Small intestine (tissue), 7 donors: ENCODE results near the gene IL3. TPM values are rescaled to one million over a fixed set of nuclear protein-coding genes. Genes with fewer than 3 reads are reported as not detected.

Experiments
- DNase-seq, 2 donors: peaks; one replicate each; pipeline versions ENCODE4 v3.0.0 to v3.0.0-alpha.2; 2013
- FAIRE-seq: peaks from 2 replicates; lab custom pipeline; 2012; peaks lifted over from hg19 to GRCh38; lab: Jason Lieb, UNC
- H3K27ac ChIP-seq, 3 donors: one replicate each; pipeline ENCODE4 v1.5.1; 2013; ENCODE audit warnings: low read length in 2 of 3, mild to moderate bottlenecking in 2 of 3, control low read depth in 1 of 3, inconsistent platforms in 1 of 3, low read depth in 1 of 3, moderate library complexity in 1 of 3
- H3K27me3 ChIP-seq, 3 donors: one replicate each; pipeline ENCODE4 v1.6.1; 2013; ENCODE audit warnings: low read length in 3 of 3, inconsistent platforms in 1 of 3; ENCODE audit not compliant: control insufficient read depth in 3 of 3, insufficient read depth in 3 of 3
- H3K36me3 ChIP-seq, 3 donors: one replicate each; pipeline ENCODE4 v1.6.1; 2013; ENCODE audit warnings: low read length in 3 of 3, inconsistent platforms in 1 of 3, low read depth in 1 of 3, mild to moderate bottlenecking in 1 of 3, moderate library complexity in 1 of 3; ENCODE audit not compliant: control insufficient read depth in 3 of 3, insufficient read depth in 2 of 3
- H3K4me1 ChIP-seq, 3 donors: one replicate each; pipeline ENCODE4 v1.6.1; 2013; ENCODE audit warnings: low read length in 2 of 3, inconsistent platforms in 1 of 3, low read depth in 1 of 3, mild to moderate bottlenecking in 1 of 3, moderate library complexity in 1 of 3; ENCODE audit not compliant: control insufficient read depth in 3 of 3, insufficient read depth in 2 of 3
- H3K4me3 ChIP-seq, 3 donors: one replicate each; pipeline ENCODE4 v1.5.1; 2013; ENCODE audit warnings: low read length in 3 of 3, control low read depth in 1 of 3, inconsistent platforms in 1 of 3, low read depth in 1 of 3, mild to moderate bottlenecking in 1 of 3, moderate library complexity in 1 of 3
- H3K9me3 ChIP-seq, 2 donors: one replicate each; pipeline ENCODE4 v1.6.1; 2013; ENCODE audit warnings: low read depth in 1 of 2, low read length in 1 of 2; ENCODE audit not compliant: control insufficient read depth in 2 of 2, insufficient read depth in 1 of 2
- WGBS, 3 donors: extraction: QIAGEN DNeasy Blood & Tissue Kit; methylation state at CpG; one replicate each; pipeline ENCODE4 v1.1.7; 2013; 5-methylcytosine and 5-hydroxymethylcytosine counted together
- polyA plus RNA-seq, 4 donors: library from polyadenylated mRNA; stranded (reverse) in 3 of 4; unstranded in 1 of 4; fragments of 200-250 nt in 3 of 4; fragments of 120-200 nt in 1 of 4; gene quantifications; one replicate each; pipeline versions ENCODE4 v1.2.1 to v1.2.3, GENCODE V29; 2013
- donor health status: healthy with polysubstance abuse.
- donor health status: control.
- donor health status: control.
- donor health status: Bipolar disorder and iron deficiency.
- donor health status: healthy.

The IL3 gene
- polyA plus RNA-seq, 4 donors = not detected

- Histone ChIP-seq H3K36me3 (no peaks in the 10 kb centered on the region), H3K27me3 (no peaks in the 10 kb centered on the region), H3K4me3 (no peak overlapping the region), H3K27ac (no peak overlapping the region), H3K4me1 (no peaks in the 10 kb centered on the region), H3K9me3 (no peaks in the 10 kb centered on the region)
- FAIRE-seq (no peak), DNase-seq (no peak)
- WGBS, 3 donors = 61 to 86% (median 80%) methylated on average over 9 of the region's 9 CpGs
Measured at GRCh38 chr5:132050661-132051552, 9.5 kb upstream of the IL3 start.

GRCh38 chr5:132052520-132052919 is 7.9 kb upstream of the IL3 start:
- Histone ChIP-seq H3K27me3 (no peaks in the 10 kb centered on the region), H3K4me3 (no peak overlapping the region), H3K4me1 (no peaks in the 10 kb centered on the region), H3K36me3 (no peaks in the 10 kb centered on the region), H3K9me3 (no peaks in the 10 kb centered on the region), H3K27ac (no peak overlapping the region)
- WGBS, 3 donors = 74 to 81% (median 79%) methylated on average over 10 of the region's 10 CpGs
- DNase-seq = no peak
- FAIRE-seq = no peak

GRCh38 chr5:132053483-132053882 is 7.0 kb upstream of the IL3 start:
- no peak for FAIRE-seq

GRCh38 chr5:132054031-132054696 is 6.3 kb upstream of the IL3 start:
- WGBS, 3 donors = 88 to 92% (median 89%) methylated on average over 10 of the region's 10 CpGs

More at GRCh38 chr5:132053483-132053882, 7.0 kb upstream of the IL3 start:
- Histone ChIP-seq H3K4me1 (no peaks in the 10 kb centered on the region), H3K27me3 (no peaks in the 10 kb centered on the region), H3K36me3 (no peaks in the 10 kb centered on the region), H3K27ac (no peak overlapping the region), H3K9me3 (no peaks in the 10 kb centered on the region), H3K4me3 (no peak overlapping the region)
- DNase-seq = no peak
- WGBS, 3 donors = 78 to 88% (median 82%) methylated on average over 4 of the region's 4 CpGs

GRCh38 chr5:132054697-132055440 is 5.6 kb upstream of the IL3 start:
- DNase-seq = no peak
- H3K9me3 ChIP-seq = no peaks in the 10 kb centered on the region
- FAIRE-seq = no peak
- H3K4me1 ChIP-seq = no peaks in the 10 kb centered on the region
- no peaks in the 10 kb centered on the region for H3K36me3 ChIP-seq
- 66 to 76% (median 71%) methylated on average over 9 of the region's 9 CpGs for WGBS, 3 donors
- H3K27ac ChIP-seq = no peak overlapping the region
- no peak overlapping the region for H3K4me3 ChIP-seq
- H3K27me3 ChIP-seq = no peaks in the 10 kb centered on the region

More at GRCh38 chr5:132054031-132054696, 6.3 kb upstream of the IL3 start:
- H3K9me3 ChIP-seq = no peaks in the 10 kb centered on the region
- H3K27me3 ChIP-seq = no peaks in the 10 kb centered on the region
- DNase-seq (no peak), FAIRE-seq (no peak)
- no peak overlapping the region for H3K4me3 ChIP-seq
- H3K27ac ChIP-seq = no peak overlapping the region
- H3K36me3 ChIP-seq = no peaks in the 10 kb centered on the region
- no peaks in the 10 kb centered on the region for H3K4me1 ChIP-seq

GRCh38 chr5:132055441-132055807 is 5.0 kb upstream of the IL3 start:
- no peak for FAIRE-seq
- H3K36me3 ChIP-seq = no peaks in the 10 kb centered on the region
- H3K27ac ChIP-seq = no peak overlapping the region
- no peak for DNase-seq
- no peaks in the 10 kb centered on the region for H3K4me1 ChIP-seq
- H3K9me3 ChIP-seq = no peaks in the 10 kb centered on the region
- WGBS, 3 donors = 96 to 100% (median 98%) methylated on average over 1 of the region's 1 CpG
- H3K4me3 ChIP-seq = no peak overlapping the region
- H3K27me3 ChIP-seq = no peaks in the 10 kb centered on the region

- no peaks in the 10 kb centered on the region for H3K27me3 ChIP-seq
- 70 to 74% (median 72%) methylated on average over 12 of the region's 12 CpGs for WGBS, 3 donors
- no peak for DNase-seq
- H3K4me1 ChIP-seq = no peaks in the 10 kb centered on the region
- H3K9me3 ChIP-seq = no peaks in the 10 kb centered on the region
- no peak for FAIRE-seq
- no peaks in the 10 kb centered on the region for H3K36me3 ChIP-seq
- H3K4me3 ChIP-seq = no peak overlapping the region
- no peak overlapping the region for H3K27ac ChIP-seq
Measured at GRCh38 chr5:132055808-132056609, 4.4 kb upstream of the IL3 start.
